Mucosa of stomach (tissue), 1 donor: ENCODE measurements around the gene TMEM100.

Experiments used
- H3K27me3 ChIP-seq: one replicate; pipeline ENCODE4 v1.7.0; 2013; ENCODE audit warnings: mild to moderate bottlenecking, low read length; ENCODE audit not compliant: control insufficient read depth, insufficient read depth
- H3K36me3 ChIP-seq: one replicate; pipeline ENCODE4 v1.7.0; 2013; ENCODE audit warnings: low read length; ENCODE audit not compliant: control insufficient read depth, insufficient read depth
- H3K4me1 ChIP-seq: one replicate; pipeline ENCODE4 v1.7.0; 2013; ENCODE audit warnings: mild to moderate bottlenecking, low read length; ENCODE audit not compliant: control insufficient read depth, insufficient read depth
- H3K4me3 ChIP-seq: one replicate; pipeline ENCODE4 v1.7.0; 2013; ENCODE audit warnings: low read length
- H3K9ac ChIP-seq: one replicate; pipeline ENCODE4 v1.7.0; 2013; ENCODE audit warnings: mild to moderate bottlenecking, low read length, moderate library complexity
- H3K9me3 ChIP-seq: one replicate; pipeline ENCODE4 v1.7.0; 2013; ENCODE audit warnings: mild to moderate bottlenecking, low read length, moderate library complexity; ENCODE audit not compliant: control insufficient read depth
- donor health status: Pancreatic carcinoma.

The TMEM100 gene, protein sequence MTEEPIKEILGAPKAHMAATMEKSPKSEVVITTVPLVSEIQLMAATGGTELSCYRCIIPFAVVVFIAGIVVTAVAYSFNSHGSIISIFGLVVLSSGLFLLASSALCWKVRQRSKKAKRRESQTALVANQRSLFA

DNA sequence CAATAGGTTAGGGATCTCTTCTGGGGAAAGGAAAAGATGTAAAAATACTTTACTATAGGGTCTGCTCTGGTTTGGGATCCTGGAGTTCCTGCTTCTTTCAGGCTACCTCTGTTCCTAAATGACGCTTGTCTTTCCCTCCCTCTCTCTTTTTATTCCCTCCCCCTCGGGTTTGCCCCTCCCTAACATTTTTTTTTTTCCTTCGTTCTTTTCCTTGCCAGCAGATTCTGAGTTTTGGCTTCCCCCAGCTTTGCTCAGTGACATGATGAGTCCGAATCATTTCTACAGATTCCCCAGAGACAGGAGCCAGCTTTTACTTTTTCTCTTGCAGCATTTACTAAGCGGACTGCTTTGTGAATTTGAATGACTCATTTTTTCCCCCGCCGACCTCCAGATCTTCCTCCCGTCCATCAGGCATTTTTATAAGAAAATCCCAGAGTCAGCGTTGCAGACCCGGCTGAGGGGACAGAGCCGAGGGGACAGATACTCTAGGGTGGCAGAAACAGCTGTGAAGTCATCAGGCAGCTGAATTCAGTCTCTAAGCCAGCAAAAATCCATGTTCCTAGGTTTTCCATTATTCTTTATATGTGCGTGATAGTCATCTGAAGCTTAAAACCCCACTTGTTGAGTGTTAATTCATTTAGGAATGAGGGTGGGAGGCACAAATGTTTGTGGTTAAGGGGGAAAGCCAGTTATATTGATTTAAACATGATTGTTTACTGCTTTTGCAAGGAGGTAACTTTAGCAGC, at the start of gene TMEM100:
TSS of gene TMEM100 (minus strand) at position 123 of the 746 bp plus-strand sequence. CDS start 1,794 bp downstream, outside the sequence.
- Histone ChIP-seq H3K9me3 (no peaks in the 10 kb centered on the region), H3K36me3 (no peaks in the 10 kb centered on the region), H3K27me3 (peaks cover 5% of the 10 kb centered on the region), H3K9ac (peak within 1 kb of the TSS; percentile 3), H3K4me1 (no peaks in the 10 kb centered on the region), H3K4me3 (no peak within 1 kb of the TSS)

DNA sequence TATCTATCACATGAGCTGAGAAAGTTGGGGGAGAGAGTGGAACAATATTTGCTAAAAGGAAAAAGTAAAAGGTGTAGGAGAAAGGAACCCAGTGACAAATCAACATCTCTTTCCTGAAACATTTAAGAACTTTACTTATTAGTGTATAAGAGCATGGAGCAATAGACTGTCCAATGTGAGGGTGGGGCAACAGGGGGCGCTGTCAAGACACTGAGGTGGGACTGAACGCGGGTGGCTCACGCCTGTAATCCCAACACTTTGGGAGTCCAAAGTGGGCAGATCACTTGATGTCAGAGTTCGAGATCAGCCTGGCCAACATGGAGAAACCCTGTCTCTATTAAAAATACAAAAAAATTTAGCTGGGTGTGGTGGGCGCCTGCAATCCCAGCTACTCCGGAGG, 49.4 kb upstream of the TMEM100 start:
- no peaks in the 10 kb centered on the region for H3K9me3 ChIP-seq
- no peaks in the 10 kb centered on the region for H3K4me1 ChIP-seq
- H3K9ac ChIP-seq: no peak overlapping the region
- H3K4me3 ChIP-seq: no peak overlapping the region
- no peaks in the 10 kb centered on the region for H3K36me3 ChIP-seq
- no peaks in the 10 kb centered on the region for H3K27me3 ChIP-seq

DNA sequence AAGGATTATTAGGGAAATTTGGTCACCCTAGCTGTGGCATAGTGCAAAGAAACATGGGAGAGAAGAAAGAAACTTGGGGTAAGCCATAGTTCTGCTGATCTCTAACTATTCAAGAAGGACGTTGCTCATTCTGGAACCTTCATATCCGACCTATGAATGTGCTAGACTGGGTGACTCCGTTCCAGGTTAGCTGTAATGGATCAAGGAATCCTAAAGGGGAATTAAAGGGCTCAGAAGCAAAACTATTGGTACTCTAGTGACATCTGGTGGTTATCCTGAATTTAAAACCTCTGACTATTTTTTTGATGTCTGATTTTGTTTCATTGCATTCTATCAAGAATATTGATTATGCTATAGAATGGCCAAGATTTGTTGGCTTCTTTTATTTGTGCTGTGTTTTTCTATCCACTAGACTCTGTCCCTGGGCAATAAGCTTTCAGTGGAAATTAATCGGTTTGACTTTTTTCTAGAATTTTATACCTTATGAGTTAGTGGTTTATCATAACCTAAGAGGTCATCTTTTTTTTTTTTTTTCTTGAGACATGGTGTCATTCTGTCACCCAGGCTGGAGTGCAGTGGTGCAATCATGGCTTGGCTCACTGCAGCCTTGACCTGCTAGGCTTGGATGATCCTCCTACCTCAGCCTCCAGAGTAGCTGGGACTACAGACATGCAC, 47.7 kb upstream of the TMEM100 start:
- Histone ChIP-seq H3K27me3 (no peaks in the 10 kb centered on the region), H3K9ac (no peak overlapping the region), H3K36me3 (no peaks in the 10 kb centered on the region), H3K4me1 (no peaks in the 10 kb centered on the region), H3K9me3 (no peaks in the 10 kb centered on the region), H3K4me3 (no peak overlapping the region)

DNA sequence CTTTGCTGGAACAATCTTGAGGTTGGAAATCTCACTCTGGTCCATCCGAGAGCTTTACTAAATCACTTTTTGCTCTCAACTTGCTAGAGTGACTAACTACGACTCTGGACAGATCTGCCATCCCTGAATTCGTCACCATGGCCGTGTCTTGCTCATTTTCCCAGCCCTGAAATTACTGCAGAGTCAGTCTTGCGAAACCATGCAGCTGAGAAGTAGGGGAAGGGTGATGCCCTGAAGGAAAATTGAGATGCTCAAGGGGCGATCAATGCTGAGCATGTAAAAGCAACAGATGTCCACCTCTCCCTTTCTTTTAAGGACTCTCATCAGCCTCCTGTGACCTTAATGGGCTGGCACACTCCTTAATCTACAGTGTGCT, 46.9 kb upstream of the TMEM100 start:
- no peaks in the 10 kb centered on the region for H3K36me3 ChIP-seq

DNA sequence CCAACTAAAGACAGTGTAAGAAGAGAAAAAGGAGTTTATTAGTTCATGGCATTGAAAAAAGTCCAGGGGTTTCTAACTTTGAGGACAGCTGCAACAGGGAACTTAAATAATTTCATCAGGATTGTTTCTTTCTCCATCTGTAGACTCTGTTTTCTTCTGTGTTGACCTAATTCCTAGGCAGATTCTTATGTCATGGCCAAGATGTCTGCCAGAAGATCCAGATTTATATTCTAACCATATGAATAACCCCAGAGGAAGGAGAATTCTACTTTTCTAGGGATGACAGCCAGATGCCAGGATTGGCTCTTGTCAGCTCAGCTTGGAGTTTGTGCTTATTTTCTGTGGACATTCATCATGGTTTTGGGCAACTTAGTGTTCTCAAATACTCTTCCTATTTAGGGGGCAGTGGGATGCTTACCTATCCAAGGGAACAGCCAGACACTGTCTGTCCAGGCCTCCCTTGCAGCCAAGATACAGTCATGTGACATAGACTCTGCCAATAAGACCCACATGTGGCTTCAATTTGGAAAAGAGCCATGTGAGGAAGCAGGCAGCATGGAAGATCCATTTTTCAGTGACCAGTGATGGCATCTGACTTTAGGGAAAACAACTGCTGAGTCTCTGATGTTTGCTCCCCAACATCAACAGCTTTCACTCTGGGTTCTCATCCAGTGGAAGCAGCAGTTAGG, 46.4 kb upstream of the TMEM100 start:
- Histone ChIP-seq H3K27me3 (no peaks in the 10 kb centered on the region), H3K4me3 (no peak overlapping the region), H3K4me1 (no peaks in the 10 kb centered on the region), H3K9me3 (no peaks in the 10 kb centered on the region), H3K36me3 (no peaks in the 10 kb centered on the region), H3K9ac (no peak overlapping the region)

More for the DNA sequence above, 46.9 kb upstream of the TMEM100 start:
- no peaks in the 10 kb centered on the region for H3K9me3 ChIP-seq
- H3K27me3 ChIP-seq: no peaks in the 10 kb centered on the region
- no peak overlapping the region for H3K9ac ChIP-seq
- no peaks in the 10 kb centered on the region for H3K4me1 ChIP-seq
- H3K4me3 ChIP-seq: no peak overlapping the region

DNA sequence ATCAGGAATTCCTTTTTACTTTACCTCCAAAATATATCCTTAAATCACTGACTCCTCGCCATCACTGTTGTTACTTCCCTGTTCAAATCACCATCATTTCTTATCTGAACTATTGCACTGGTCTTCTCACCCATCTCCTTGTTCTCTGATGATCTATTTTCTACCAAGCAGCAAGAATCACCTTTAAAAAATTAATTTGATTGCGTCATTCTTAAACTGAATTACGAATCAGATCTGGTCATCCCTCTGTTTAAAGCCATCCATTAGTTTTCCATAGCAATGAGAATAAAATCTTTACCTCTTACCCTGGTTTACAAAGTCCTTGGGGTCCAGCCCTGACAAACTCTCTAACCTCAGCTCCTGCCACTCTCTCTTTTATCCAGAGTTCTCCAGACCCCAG, 42.8 kb upstream of the TMEM100 start:
- H3K9me3 ChIP-seq: no peaks in the 10 kb centered on the region
- no peaks in the 10 kb centered on the region for H3K27me3 ChIP-seq
- H3K9ac ChIP-seq: no peak overlapping the region
- H3K4me1 ChIP-seq: no peaks in the 10 kb centered on the region
- H3K36me3 ChIP-seq: no peaks in the 10 kb centered on the region
- no peak overlapping the region for H3K4me3 ChIP-seq

DNA sequence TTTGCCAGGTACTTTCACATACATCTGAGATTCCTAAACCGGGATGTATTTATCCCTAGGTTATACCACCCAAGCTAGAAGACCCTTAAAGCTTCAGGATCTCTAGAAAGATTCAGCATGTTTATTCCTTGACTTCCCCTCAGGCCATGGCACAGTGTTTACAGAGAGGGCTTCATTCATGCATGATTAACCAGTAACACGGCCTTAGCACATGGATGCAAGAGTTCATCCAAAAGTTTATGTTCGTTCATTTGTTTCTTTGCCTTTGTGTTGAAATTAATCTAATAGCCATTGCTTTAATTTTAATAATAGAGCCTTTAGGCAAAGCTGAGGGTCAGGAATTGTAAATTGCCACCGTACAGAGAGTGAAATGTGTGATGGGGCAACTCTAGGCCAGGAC, 41.9 kb upstream of the TMEM100 start:
- Histone ChIP-seq H3K4me1 (no peaks in the 10 kb centered on the region), H3K4me3 (no peak overlapping the region), H3K27me3 (no peaks in the 10 kb centered on the region), H3K36me3 (no peaks in the 10 kb centered on the region), H3K9ac (no peak overlapping the region), H3K9me3 (no peaks in the 10 kb centered on the region)

DNA sequence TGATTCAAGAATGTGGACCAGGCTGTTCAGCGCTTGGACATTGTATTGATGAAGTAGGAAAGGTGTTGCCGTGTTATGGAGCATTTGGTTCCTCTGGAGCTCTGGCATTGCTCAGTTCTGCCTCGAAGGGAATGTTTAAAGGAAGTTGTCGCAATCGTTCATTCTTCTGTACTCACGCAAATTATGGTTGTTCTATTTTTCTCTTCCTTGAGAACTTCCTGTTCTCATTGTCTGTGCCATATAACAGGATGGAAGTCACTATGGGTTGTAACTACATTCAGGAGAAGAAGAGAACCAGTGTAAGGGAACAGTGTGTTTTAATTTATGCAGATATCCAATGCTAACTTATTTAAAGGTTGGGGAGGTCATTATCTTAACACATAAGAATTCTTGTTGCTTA, 41.2 kb upstream of the TMEM100 start:
- no peaks in the 10 kb centered on the region for H3K27me3 ChIP-seq
- no peak overlapping the region for H3K4me3 ChIP-seq
- H3K9ac ChIP-seq: no peak overlapping the region
- no peaks in the 10 kb centered on the region for H3K9me3 ChIP-seq
- H3K4me1 ChIP-seq: no peaks in the 10 kb centered on the region
- H3K36me3 ChIP-seq: no peaks in the 10 kb centered on the region

DNA sequence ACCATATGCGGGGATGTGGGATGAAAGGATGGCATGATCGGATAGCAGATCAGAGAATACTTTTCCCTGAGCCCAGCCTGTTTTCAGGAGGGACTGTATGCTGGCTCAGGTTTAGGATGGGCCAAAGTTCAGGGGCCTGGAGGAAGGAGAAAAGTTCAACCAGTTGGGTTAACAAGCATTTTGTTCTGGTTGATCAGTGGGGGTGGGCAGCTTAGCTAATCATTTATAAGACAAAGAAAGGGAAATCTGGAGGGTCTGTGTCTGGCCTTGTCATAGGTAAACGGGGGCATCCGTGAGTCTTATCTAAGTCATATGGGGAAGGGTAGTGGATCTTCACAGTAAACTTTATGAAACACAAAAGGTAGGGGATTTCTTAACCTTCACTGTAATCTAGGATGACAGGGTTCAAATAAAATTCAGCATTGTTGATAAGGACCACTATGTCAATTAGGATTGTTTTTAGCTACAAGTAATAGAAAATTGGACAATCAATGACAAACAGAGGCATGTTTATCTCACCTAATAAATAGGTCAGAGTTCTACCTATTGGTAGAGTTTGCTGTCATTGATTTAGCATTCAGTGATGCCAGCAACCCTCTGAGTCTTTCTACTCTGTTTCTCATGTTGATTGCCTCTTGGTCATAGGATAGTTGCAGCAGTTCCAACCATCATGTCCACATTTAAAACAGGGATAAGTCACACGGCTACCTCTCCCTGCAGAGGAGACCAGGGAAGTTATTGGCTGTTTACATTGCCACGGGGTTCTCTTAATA, 39.6 kb upstream of the TMEM100 start:
- no peak overlapping the region for H3K4me3 ChIP-seq
- no peaks in the 10 kb centered on the region for H3K4me1 ChIP-seq
- no peak overlapping the region for H3K9ac ChIP-seq
- no peaks in the 10 kb centered on the region for H3K27me3 ChIP-seq
- no peaks in the 10 kb centered on the region for H3K36me3 ChIP-seq
- no peaks in the 10 kb centered on the region for H3K9me3 ChIP-seq

DNA sequence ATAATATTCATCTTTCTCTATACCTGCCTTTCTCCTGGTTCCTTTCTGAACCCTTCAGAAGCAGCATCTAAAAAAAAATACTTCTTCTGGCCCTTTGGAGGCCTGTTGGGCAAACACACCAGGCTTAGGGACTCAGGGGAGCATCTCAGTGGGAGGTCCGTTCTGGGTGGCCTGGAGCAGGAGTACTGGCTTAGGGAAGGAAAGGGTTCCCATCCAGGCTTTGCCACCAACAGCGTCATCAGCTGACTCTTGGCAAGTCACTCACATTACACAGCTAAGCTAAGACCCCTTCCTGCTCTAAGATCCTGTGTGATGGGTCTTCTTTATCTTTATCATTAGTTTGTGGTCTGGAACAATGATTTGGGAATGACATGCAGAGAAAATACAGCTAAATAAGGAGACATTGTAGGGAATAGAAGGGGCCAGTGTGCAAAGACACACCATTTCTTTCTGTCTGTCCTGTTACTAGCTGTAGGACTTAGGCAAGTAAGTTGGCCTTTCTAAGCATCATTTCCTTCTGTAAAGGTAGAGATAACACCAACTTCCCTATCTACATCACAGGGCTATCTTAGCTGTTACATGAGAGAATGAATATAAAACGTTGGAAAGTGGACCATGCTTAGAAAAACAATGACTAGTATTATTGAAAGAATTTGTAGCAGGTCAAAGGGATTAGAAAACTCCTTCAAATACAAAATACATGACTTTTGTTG, 38.1 kb upstream of the TMEM100 start:
- H3K4me1 ChIP-seq: no peaks in the 10 kb centered on the region
- no peak overlapping the region for H3K4me3 ChIP-seq
- no peak overlapping the region for H3K9ac ChIP-seq
- no peaks in the 10 kb centered on the region for H3K36me3 ChIP-seq
- H3K9me3 ChIP-seq: no peaks in the 10 kb centered on the region
- H3K27me3 ChIP-seq: no peaks in the 10 kb centered on the region

DNA sequence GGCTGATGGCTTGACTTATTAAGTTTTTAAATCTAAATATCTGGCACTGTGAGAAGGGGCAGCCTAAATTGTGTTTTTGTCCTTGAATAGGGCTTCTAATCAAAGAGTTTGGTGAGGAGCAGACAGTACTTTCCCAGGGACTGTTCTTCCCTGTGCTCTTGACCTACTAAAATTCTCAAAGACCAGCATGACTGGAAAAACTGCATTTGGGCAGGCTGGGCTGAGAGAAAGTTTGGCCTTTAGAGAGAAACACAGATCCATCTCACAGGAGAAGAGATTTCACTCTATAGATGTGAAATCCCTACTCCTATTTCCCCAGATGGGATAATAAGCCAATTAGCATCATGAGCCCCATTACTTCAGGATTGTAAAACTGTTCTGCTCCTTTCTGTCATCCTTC, 35.5 kb upstream of the TMEM100 start:
- H3K36me3 ChIP-seq: no peaks in the 10 kb centered on the region
- no peaks in the 10 kb centered on the region for H3K27me3 ChIP-seq
- H3K9ac ChIP-seq: no peak overlapping the region

More for the DNA sequence above, 35.5 kb upstream of the TMEM100 start:
- Histone ChIP-seq H3K4me3 (no peak overlapping the region), H3K4me1 (no peaks in the 10 kb centered on the region), H3K9me3 (no peaks in the 10 kb centered on the region)
